HG02884 (cell line): ENCODE results near the gene MALT1.
"Not testable (repeated sequence)": the region's sequence is repeated elsewhere in the genome, so short reads cannot be mapped to it uniquely, and the experiment has no call there.

Source experiments
- ATAC-seq: cut with Tn5 transposase; IDR thresholded peaks from one replicate; pipeline ENCODE4 v1.9.1; 2021; ENCODE audit warnings: mild to moderate bottlenecking, moderate library complexity; ENCODE audit not compliant: unreplicated experiment

The MALT1 gene

GRCh38 chr18:58728719-58729118 is 57.5 kb downstream of the MALT1 start:
- no peak for ATAC-seq

DNA sequence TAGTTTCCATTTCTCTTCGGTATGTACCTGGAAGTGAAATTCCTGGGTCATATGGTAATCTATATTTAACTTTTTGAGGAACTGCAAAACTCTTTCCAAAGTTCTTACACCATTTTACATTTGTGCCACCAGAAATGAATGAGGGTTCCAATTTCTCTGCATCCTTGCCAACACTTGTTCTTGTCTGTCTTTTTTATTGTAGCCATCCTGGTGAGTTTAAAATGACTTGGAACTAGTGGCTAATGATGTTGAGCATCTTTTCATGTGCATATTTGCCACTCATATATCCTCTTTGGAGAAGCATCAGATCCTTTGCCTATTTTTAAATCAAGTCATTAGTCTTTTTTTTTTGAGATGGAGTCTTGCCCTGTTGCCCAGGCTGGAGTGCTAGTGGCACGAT is 59.4 kb downstream of the MALT1 start:
- no peak for ATAC-seq

DNA sequence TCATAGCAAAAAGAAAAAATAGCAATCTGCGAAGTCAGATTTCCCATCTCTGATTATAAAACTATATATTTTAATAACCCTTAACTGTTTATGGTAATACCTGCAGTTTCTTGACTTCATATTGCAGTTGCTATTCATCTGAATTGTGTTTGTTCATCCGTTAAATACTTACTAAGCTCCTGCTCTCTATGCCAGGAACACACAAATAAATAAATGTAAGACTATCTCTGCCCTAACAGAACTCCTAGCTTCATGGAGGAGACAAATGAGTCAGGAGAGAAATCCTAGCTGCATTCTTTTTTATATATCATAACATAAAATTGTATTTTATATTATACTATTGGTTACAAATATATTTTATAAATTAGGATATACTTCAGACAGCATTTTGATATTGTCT is 61.2 kb downstream of the MALT1 start:
- no peak for ATAC-seq

DNA sequence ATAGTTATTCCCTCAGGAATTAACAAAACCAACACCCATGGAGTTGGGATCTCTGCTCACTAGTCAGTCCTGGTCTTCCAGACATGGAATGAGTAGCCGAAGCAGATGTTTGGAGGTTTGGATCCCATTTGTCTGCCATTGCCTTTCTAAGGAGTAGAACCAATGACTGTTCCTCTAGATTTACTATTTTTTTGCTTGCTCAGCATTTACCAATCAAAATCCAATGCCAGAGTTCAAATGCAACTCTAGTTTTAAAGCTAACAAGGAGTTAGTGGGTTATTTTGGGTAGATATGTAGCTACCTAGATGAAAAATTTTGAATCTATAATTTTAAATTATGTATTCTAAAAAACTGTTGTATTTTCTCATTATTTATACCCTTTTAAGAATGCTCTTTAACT is 62.6 kb downstream of the MALT1 start:
- no peak for ATAC-seq

- no peak for ATAC-seq
These were observed 67.1 kb downstream of the MALT1 start for GRCh38 chr18:58738322-58738721.

- no peak for ATAC-seq
These were observed 74.6 kb downstream of the MALT1 start for GRCh38 chr18:58745914-58746313.

DNA sequence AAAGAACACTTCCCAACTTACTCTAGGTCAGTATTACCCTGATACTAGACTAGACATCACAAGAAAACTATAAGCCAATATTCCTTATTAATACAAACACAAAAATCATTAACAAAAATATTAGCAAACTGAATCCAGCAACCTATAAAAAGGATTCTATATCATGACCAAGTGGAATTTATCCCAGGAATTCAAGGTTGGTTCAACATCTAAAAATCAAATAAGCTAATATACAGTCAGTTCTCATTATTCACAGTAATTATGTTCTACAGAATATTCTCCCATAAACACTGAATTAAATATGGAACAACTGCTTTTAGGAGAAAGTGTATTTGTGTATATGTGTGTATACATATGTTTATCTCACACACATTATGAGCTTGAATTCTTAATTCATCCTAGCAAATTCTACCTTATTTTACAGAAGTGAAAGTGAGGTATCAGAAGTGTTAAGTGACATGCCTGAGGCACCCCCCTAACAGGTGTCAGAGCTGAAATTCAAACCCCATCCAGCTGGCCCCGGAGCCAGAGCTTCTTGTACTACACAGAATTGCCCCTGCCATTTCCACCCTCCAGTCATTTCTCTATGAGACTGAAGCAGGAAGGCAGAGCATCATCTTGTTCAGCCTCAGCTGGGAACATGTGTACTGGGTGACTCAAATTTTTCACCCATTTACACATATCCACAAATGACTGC is 77.8 kb downstream of the MALT1 start:
- ATAC-seq = no peak

GRCh38 chr18:58753976-58754375 is 82.7 kb downstream of the MALT1 start:
- no peak for ATAC-seq

DNA sequence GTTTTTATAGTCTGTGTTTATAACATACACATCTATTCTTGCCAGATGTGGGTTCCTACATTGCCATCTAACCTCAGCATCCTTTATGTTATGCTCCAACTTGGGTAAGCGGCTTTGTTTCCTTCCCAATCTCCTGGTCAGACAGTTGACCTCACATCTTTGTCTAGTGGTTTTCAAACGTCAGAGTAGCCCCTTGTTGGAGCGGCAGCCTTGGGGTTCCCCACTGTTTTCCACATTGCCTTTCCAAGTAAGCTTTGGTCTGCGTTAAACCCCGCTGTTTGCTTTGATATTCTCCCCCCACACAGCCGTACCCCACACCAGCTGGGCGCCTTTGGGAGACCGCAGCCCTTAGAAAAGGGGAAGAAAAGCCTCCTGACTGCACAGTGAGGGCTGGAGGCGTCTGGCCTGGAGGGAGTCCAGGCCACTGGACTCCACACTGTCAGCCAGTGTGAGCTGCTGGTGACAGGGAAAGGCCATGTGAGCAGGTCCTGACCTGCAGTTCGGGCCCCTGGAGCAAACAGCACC is 83.3 kb downstream of the MALT1 start:
- no peak for ATAC-seq

- no peak for ATAC-seq
These were observed 84.2 kb downstream of the MALT1 start for GRCh38 chr18:58755304-58756010.

- ATAC-seq = no peak
These were observed 84.9 kb downstream of the MALT1 start for GRCh38 chr18:58756148-58756547.

DNA sequence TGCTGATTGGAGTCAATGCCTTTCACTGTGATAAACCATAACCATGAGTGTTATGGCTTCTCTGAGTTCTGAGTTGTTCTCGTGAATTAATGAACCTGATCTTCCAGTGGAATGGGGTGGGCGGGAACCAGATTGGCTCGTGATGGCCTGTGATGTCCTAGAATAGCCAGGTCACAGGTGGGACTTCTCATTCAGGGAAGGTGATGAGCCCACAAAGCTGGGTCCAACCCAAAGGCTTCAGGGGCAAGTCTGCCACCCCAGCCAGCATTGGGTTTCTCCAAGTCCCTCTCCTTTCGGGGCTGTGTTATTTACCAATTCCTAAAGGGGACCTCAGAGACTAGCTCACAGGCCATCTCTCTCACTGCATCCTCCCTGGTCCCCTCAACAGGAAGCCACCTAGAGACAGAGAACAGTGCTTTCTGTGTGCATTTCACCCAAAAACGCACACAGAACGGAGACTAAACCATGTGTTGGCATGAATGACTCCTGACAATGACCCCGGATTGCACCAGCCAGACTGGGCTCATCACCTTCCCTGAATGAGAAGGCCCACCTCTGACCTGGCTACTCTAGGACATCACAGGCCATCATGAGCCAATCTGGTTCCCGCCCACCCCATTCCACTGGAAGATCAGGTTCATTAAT is 85.5 kb downstream of the MALT1 start:
- ATAC-seq = no peak

- ATAC-seq = not testable (repeated sequence)
These were observed 86.1 kb downstream of the MALT1 start for GRCh38 chr18:58757351-58757750.

GRCh38 chr18:58758046-58758445 is 86.8 kb downstream of the MALT1 start:
- no peak for ATAC-seq

- no peak for ATAC-seq
These were observed 87.3 kb downstream of the MALT1 start for GRCh38 chr18:58758606-58759005.

DNA sequence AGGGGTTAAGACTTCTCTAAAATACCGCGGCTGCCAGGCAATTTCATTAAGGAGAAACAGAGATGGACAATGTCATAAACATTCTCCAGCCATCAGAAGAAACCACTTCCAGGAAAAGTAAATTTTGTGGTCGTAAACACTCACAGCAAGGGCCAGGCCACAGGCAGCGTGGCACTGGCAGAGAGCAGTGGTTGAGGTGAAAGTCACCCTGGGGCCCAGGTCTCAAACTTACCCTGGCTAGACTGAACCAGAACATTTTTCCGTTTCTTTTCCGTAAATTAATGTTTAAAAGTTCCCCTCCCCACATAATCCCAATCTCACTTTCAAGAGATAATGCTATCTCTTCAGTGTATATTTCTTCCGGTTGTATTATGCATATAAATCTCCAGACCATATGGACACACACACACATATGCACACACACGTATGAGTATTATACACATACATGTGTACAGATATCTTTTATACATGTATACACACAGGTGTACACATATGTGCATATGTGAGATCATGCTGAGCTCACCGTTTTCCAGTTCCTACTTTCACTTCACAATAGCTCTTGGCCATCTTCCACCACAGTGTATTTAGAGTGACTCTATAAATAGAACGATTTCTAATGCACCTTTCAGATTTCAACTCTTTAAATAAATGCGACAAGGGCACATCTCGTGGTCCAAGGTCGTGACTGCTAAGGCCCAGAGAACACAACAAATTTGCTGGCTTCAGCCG is 90.1 kb downstream of the MALT1 start:
- peak; percentile 71 for ATAC-seq

DNA sequence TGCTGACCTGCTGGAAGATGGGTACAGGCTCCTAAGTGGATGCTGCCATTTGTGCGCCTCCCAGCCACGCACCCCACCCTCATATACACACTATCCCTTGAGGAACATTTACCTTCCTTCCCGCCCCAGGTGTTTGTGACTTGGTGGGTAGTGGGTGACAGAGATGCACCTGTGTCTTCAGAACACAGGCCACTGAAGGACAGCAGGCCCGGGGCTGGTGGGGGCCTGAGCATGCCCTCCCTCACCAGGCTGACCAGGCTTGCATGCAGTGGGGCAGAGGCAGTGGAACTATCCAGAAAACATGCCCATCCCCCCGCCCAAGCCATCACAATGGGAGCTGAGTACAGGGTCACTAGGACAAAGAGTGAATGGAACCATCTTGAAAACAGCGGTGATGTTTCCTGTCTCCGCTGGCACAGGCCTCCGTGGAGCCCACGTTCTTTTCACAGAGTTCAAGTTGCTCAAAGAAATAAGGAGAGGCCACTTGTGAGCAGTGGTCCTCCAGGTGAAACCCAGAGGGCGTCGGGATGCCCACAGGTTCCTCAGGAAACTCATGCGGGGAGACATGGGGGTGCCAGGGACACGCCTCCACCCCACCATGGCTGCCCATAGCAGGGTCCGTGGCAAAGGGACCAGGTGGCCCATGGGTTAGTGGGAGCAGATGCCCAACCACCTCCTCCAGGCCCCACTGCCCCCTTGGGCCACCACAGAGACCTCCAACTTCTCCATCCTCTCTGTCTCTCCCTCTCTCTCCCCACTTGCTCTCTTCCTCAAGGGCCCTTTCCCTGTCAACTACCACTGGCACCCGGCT is 90.9 kb downstream of the MALT1 start:
- ATAC-seq = no peak

DNA sequence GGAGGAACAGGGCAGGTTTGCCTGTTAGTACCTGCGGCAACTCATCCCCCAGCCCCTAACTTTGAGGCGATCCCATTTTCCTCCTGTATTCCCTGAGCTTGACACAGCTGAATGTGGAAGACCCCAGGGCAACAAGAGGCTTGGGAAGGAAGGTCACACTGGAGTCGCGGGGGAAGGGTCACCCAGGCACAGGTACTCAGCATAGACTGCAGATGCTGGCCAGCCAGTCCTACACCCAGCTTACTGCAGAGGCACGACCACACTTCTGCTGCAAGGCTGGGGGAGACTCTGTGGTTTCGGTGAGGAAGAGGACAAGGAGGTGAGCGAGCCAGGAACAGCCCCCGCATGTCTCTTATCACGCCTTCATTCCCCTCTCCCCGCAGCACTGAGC is 91.5 kb downstream of the MALT1 start:
- ATAC-seq = no peak

DNA sequence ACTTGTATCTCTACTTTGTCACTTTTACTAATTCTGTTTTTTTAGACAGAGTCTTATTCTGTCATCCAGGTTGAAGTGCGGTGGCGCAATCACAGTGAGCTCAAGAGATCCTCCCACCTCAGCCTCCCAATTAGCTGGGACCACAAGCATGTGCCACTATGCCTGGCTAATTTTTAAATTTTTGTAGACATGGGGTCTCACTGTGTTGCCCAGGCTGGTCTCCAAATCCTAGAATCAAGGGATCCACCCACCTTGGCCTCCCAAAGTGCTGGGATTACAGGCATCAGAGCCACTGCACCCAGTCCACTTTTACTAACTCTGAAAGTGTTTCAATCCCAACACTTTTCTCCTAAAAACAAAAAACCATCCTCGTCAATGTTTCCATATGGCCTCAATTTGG is 94.9 kb downstream of the MALT1 start:
- ATAC-seq = no peak

DNA sequence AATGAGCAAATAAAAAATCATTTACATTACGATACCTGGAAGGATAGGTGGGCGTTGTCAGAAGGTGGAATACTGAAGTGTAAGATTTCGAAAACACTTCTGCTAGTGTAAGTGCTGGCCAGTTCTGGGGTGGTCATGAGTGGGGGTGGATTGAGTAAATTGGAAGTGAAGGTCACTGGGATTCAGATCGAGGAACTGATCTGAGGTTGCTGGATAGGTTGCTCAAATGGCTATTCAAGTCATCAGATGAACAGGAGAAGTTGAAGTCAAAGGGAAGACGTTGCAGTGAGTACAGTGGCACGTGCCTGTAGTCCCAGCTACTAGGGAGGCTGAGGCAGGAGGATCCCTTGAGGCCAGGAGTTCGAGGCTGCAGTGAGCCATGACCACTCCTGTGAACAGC is 95.7 kb downstream of the MALT1 start:
- no peak for ATAC-seq
